Endothelial cell of umbilical vein (primary cell): Measurements from ENCODE around the gene STRBP. TPM values are rescaled to one million over a fixed set of nuclear protein-coding genes. Genes with fewer than 3 reads are reported as not detected.

Source experiments
- BruUV-seq: library from RNA; stranded (reverse); fragments of 400-500 nt; replicated peaks from 2 replicates; lab custom pipeline; 2021; lab: Mats Ljungman, UMichigan
- CTCF ChIA-PET: fragments of 300-600, 350-600 bp; sonication (Branson Sonifier 250); formaldehyde crosslinking; loops from one replicate; lab custom pipeline; 2021; ENCODE audit warnings: antibody characterized with exemption, inconsistent platforms; lab: Charles Lee
- POLR2A ChIA-PET: fragments of 300-600, 350-600 bp; sonication (Branson Sonifier 250); formaldehyde crosslinking; loops from one replicate; lab custom pipeline; 2021; ENCODE audit warnings: antibody characterized with exemption, inconsistent platforms; lab: Charles Lee
- DNase-seq: peaks from one replicate; pipeline ENCODE4 v3.0.0-alpha.2; 2011; ENCODE audit warnings: low read depth, low spot score
- FAIRE-seq: peaks from 2 replicates; lab custom pipeline; 2011; peaks lifted over from hg19 to GRCh38; lab: Jason Lieb, UNC
- H2AFZ ChIP-seq: 2 replicates; pipeline ENCODE4 v1.6.0; 2012; ENCODE audit warnings: low read depth, low read length, control low read depth, inconsistent platforms
- H3K27ac ChIP-seq: 2 replicates; pipeline ENCODE4 v1.5.1; 2011; ENCODE audit warnings: low read depth, mild to moderate bottlenecking, control low read depth, low read length, moderate library complexity; ENCODE audit not compliant: insufficient read depth
- H3K27me3 ChIP-seq, 2 experiments: 2 replicates each; pipeline versions ENCODE4 v1.6.0 to v1.6.1; 2011; ENCODE audit warnings: low read length in 2 of 2, mixed read lengths in 1 of 2; ENCODE audit not compliant: control insufficient read depth in 2 of 2, insufficient read depth in 2 of 2
- H3K36me3 ChIP-seq, 2 experiments: 2 replicates in 1 of 2; 3 replicates in 1 of 2; pipeline ENCODE4 v1.5.1; 2011; ENCODE audit warnings: low read length in 2 of 2, mild to moderate bottlenecking in 1 of 2, moderate library complexity in 1 of 2; ENCODE audit not compliant: control insufficient read depth in 2 of 2, insufficient read depth in 2 of 2; ENCODE audit errors: extremely low read depth in 1 of 2
- H3K4me1 ChIP-seq: 3 replicates; pipeline ENCODE4 v1.5.1; 2011; ENCODE audit warnings: mild to moderate bottlenecking, low read length; ENCODE audit not compliant: control insufficient read depth, insufficient read depth; ENCODE audit errors: extremely low read depth
- H3K4me2 ChIP-seq: 2 replicates; pipeline ENCODE4 v1.6.1; 2011; ENCODE audit warnings: low read length, control low read depth, mixed read lengths; ENCODE audit not compliant: insufficient read depth
- H3K4me3 ChIP-seq, 3 experiments: fragments of 200-600 bp in 1 of 3; sonication (generic), shearing (Covaris generic) in 1 of 3; replicated peaks in 1 of 3; 2 replicates each; pipeline ENCODE4 v1.5.1; 2011 to 2016; ENCODE audit warnings: control low read depth in 3 of 3, low read length in 3 of 3, mild to moderate bottlenecking in 2 of 3, inconsistent platforms in 1 of 3, low read depth in 1 of 3, moderate library complexity in 1 of 3; ENCODE audit not compliant: insufficient read depth in 1 of 3
- H3K79me2 ChIP-seq: 2 replicates; pipeline ENCODE4 v1.6.0; 2012; ENCODE audit warnings: low read length, inconsistent platforms; ENCODE audit not compliant: control insufficient read depth, insufficient read depth
- H3K9ac ChIP-seq: replicated peaks from 2 replicates; pipeline ENCODE3; 2011; ENCODE audit warnings: low read length, control low read depth; ENCODE audit not compliant: insufficient read depth; ENCODE audit errors: extremely low read depth
- H3K9me1 ChIP-seq: replicated peaks from 3 replicates; pipeline ENCODE4 v1.6.0; 2011; ENCODE audit warnings: mild to moderate bottlenecking, low read length; ENCODE audit not compliant: control insufficient read depth, insufficient read depth; ENCODE audit errors: extremely low read depth
- H3K9me3 ChIP-seq: replicated peaks from 2 replicates; pipeline ENCODE4 v1.5.1; 2012; ENCODE audit warnings: low read length, inconsistent platforms; ENCODE audit not compliant: control insufficient read depth, insufficient read depth
- H4K20me1 ChIP-seq: replicated peaks from 2 replicates; pipeline ENCODE3; 2011; ENCODE audit warnings: mild to moderate bottlenecking, low read length; ENCODE audit not compliant: control insufficient read depth, insufficient read depth; ENCODE audit errors: extremely low read depth
- CTCF ChIP-seq, 2 donors: IDR thresholded peaks; 1 replicate in 1 of 2; 2 replicates in 1 of 2; pipeline ENCODE4 v1.5.1; 2011; ENCODE audit warnings: low read length in 2 of 2, mild to moderate bottlenecking in 2 of 2, moderate library complexity in 2 of 2, control low read depth in 1 of 2, inconsistent platforms in 1 of 2, low read depth in 1 of 2; ENCODE audit not compliant: insufficient read depth in 1 of 2; ENCODE audit errors: extremely low read depth in 1 of 2
- EZH2 ChIP-seq: IDR thresholded peaks from 2 replicates; pipeline ENCODE4 v1.6.1; 2012; ENCODE audit warnings: borderline replicate concordance, low read depth, mild to moderate bottlenecking, moderate library complexity, low read length, inconsistent platforms; ENCODE audit not compliant: severe bottlenecking
- FOS ChIP-seq: IDR thresholded peaks from 2 replicates; pipeline ENCODE4 v1.6.1; 2011; ENCODE audit warnings: mild to moderate bottlenecking, low read length, moderate library complexity, borderline replicate concordance; ENCODE audit not compliant: insufficient read depth
- GATA2 ChIP-seq: IDR thresholded peaks from 2 replicates; pipeline ENCODE4 v1.7.0; 2011; ENCODE audit warnings: low read depth, mild to moderate bottlenecking, moderate library complexity, mixed read lengths, low read length; ENCODE audit not compliant: insufficient read length, insufficient read depth
- JUN ChIP-seq: IDR thresholded peaks from 2 replicates; pipeline ENCODE4 v1.6.1; 2011; ENCODE audit warnings: borderline replicate concordance, low read depth; ENCODE audit not compliant: insufficient read length, insufficient read depth
- MYC ChIP-seq: IDR thresholded peaks from one replicate; pipeline ENCODE4 v1.6.1; 2011; ENCODE audit warnings: mild to moderate bottlenecking, low read depth, low read length
- POLR2A ChIP-seq: IDR thresholded peaks from 2 replicates; pipeline ENCODE4 v1.6.1; 2012; ENCODE audit warnings: low read depth, mild to moderate bottlenecking, control low read depth, low read length
- POLR2AphosphoS5 ChIP-seq: IDR thresholded peaks from 2 replicates; pipeline ENCODE4 v1.6.1; 2012; ENCODE audit warnings: low read depth, mild to moderate bottlenecking, control low read depth, low read length, moderate library complexity; ENCODE audit not compliant: insufficient read depth
- dilution Hi-C: fragments of 300-500 bp; cut with MboI; formaldehyde crosslinking; loops from one replicate; pipeline ENCODE4 v1.15.0; 2019; ENCODE audit warnings: low sequenced_read_pairs; ENCODE audit not compliant: extremely low pct_ligation_motif_present
- intact Hi-C: fragments of 100-400 bp; cut with micrococcal nuclease; formaldehyde crosslinking; loops from one replicate; pipeline ENCODE4 v1.10.0; 2022
- polyA plus RNA-seq, 4 experiments: library from polyadenylated mRNA; depleted of rRNA in 3 of 4; stranded (reverse) in 3 of 4; unstranded in 1 of 4; fragments of >200 nt; gene quantifications; 2 replicates each; pipeline versions ENCODE4 v1.2.1 to v1.2.3, GENCODE V29; 2011 to 2012; ENCODE audit warnings: missing spikeins in 1 of 4
- total RNA-seq: library from RNA; stranded (reverse); gene quantifications from 2 replicates; pipeline ENCODE4 v1.2.3, GENCODE V29; 2021
- TF ChIP-seq, protein P1 (sequence below): IDR thresholded peaks from 2 replicates; pipeline ENCODE4 v1.6.1; 2011; ENCODE audit not compliant: insufficient read depth, insufficient read length

Gene STRBP
- total and polyA plus RNA-seq, 2 donors (not counting 3 experiments of a cell fraction or from before 2014, with no cell fraction given), result 7.7 to 15.4 TPM

DNA sequence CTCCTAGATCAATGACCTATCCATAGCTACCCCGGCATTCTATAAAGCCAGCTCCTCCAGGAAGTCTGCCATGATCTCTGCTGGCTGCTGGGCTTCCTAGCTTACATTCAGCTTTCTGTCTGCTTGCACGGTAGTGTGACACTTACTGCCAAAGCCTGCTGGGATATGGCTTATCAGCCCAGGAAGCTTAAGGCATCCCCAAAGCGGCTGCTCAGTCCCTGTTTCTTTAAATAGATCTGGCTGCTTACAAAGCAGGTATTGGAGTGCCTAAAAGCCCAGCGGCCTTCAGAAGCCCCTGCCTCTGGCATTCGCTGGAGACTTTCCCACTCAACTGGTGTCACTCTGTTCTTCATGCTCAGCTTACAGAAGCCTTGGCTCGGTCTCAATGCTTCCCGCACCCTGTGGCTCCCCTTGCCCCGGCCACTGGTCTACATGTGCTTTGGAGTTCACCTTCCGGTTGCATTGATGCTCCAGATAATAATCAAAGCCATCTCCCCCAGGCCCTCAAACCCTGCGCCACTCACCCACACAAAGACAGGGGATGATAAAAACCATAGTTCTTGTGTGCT is 31.3 kb upstream of the STRBP start:
- no peak overlapping the region for H2AFZ ChIP-seq
- TF ChIP-seq EZH2 (no peak), GATA2 (no peak)
- H3K4me2 ChIP-seq, result no peak overlapping the region
- no peaks in the 10 kb centered on the region for H3K9me3 ChIP-seq
- no peak for DNase-seq
- peaks cover 2 to 6% of the 10 kb centered on the region in 2 experiments for H3K27me3 ChIP-seq
- dilution Hi-C loops, result no loop called here
- H3K79me2 ChIP-seq, result no peaks in the 10 kb centered on the region
- no peak overlapping the region for H3K4me3 ChIP-seq
- no peak overlapping the region for H3K27ac ChIP-seq
- H3K9me1 ChIP-seq, result no peaks in the 10 kb centered on the region
- ChIA-PET CTCF (interaction anchor here (1.1 kb wide), 1 partner anchor 50 kb away, joined by 4 read pairs; no protein-coding TSS in a partner anchor), POLR2A (no interaction called here)
- BruUV-seq, result no TSS peak
- H3K9ac ChIP-seq, result no peak overlapping the region
- no peaks in the 10 kb centered on the region for H3K36me3 ChIP-seq
- no peak for FAIRE-seq
- no peaks in the 10 kb centered on the region for H4K20me1 ChIP-seq
- intact Hi-C loops, result no loop called here
- peaks cover 9% of the 10 kb centered on the region for H3K4me1 ChIP-seq

DNA sequence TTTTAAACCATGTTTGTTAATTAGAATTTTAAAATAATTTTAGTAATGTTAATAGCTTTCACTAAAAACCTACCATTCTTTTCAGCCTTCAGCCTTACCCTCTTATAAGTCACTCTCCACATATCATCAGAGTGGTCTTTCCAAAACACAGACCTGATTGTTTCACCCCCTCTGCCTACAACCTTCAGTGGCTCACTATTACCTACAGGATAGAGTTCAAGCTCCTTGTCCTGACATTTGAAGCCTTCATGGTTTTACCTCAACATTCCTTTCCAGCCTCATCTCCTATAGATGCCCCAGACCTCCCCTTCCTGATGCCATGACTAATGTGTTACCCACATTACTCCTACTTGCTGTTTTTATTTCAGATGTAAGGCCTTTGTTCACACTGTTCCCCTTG is 27.8 kb upstream of the STRBP start:
- POLR2A ChIA-PET, result no interaction called here
- BruUV-seq, result no TSS peak
- FAIRE-seq, result no peak

More for the DNA sequence above, 27.8 kb upstream of the STRBP start:
- H3K9ac ChIP-seq, result no peak overlapping the region
- H3K27me3 ChIP-seq, result peaks cover 2 to 6% of the 10 kb centered on the region in 2 experiments
- no peak for TF ChIP-seq EZH2
- TF ChIP-seq MYC, result no peak
- no peak for TF ChIP-seq POLR2AphosphoS5
- TF ChIP-seq, protein P1, sequence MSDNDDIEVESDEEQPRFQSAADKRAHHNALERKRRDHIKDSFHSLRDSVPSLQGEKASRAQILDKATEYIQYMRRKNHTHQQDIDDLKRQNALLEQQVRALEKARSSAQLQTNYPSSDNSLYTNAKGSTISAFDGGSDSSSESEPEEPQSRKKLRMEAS, result no peak
- TF ChIP-seq JUN, result no peak
- no peak for TF ChIP-seq FOS
- no peak for TF ChIP-seq CTCF (IDR thresholded peaks at IDR 0.05; ENCODE audit: extremely low read depth in 1 of 2, insufficient read depth in 1 of 2, low read depth in 1 of 2, low read length in 2 of 2)
- TF ChIP-seq POLR2A, result no peak
- no peak for TF ChIP-seq GATA2
- no peaks in the 10 kb centered on the region for H3K4me1 ChIP-seq
- H4K20me1 ChIP-seq, result no peaks in the 10 kb centered on the region
- H3K4me2 ChIP-seq, result no peak overlapping the region
- no peaks in the 10 kb centered on the region for H3K9me1 ChIP-seq
- no peak overlapping the region for H3K27ac ChIP-seq
- H3K4me3 ChIP-seq, result no peak overlapping the region
- no peak overlapping the region for H2AFZ ChIP-seq
- no peaks in the 10 kb centered on the region for H3K9me3 ChIP-seq
- DNase-seq, result no peak
- H3K79me2 ChIP-seq, result no peaks in the 10 kb centered on the region
- dilution Hi-C loops, result no loop called here
- no peaks in the 10 kb centered on the region for H3K36me3 ChIP-seq
- intact Hi-C loops, result no loop called here
- CTCF ChIA-PET, result interaction anchor here (1.4 to 1.7 kb wide), 2 partner anchors 13 to 40 kb away, joined by 3 to 6 read pairs; no protein-coding TSS in a partner anchor
